Right lung (tissue), 5 donors: ENCODE measurements around the gene MAP3K7. TPM values are rescaled to one million over a fixed set of nuclear protein-coding genes. Genes with fewer than 3 reads are reported as not detected.
"Not testable (repeated sequence)": the region's sequence is repeated elsewhere in the genome, so short reads cannot be mapped to it uniquely, and the experiment has no call there.

Experiments used
- DNase-seq, 2 donors: peaks; one replicate each; pipeline ENCODE4 v3.0.0-alpha.2; 2013
- polyA plus RNA-seq, 5 donors: library from polyadenylated mRNA; unstranded; fragments of 120-200 nt; gene quantifications; one replicate each; pipeline versions ENCODE4 v1.2.1 to v1.2.3, GENCODE V29; 2013; ENCODE audit warnings: inconsistent platforms in 1 of 5, low replicate concordance in 1 of 5; ENCODE audit not compliant: insufficient read length in 5 of 5, insufficient read depth in 1 of 5

MAP3K7 gene
- polyA plus RNA-seq, 5 donors, result 36.5 to 58.5 (median 50.8) TPM

DNA sequence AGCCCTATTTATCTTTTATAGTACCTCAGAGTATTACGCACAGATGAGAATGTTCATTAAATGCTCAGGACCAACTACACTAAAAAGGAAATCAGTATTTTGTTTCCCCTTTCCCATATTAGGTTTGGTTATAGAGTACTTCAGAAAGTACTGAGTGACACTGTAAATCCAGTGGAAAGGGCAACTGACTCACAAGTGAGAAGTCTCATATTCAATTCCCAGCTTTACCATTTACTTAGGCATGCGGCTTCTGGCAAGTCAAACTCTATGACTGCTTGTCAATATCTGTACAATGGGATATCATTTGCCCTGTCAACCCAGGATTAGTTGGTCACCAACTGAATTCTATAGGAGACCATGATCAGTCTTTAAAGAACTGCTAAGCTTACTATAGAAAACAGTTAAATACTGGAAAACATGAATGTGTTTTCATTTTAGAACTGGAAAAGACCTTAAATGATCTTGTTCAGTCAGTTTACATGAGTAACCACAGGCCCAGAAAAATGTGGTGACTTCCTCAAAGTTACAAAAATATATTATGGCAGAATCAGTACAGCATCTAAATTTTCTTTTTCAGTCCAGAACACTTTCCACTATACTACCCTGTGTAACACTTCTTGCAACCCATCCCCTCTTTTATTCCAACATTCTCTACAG lies 3.6 kb downstream of the MAP3K7 start:
- no peak for DNase-seq

DNA sequence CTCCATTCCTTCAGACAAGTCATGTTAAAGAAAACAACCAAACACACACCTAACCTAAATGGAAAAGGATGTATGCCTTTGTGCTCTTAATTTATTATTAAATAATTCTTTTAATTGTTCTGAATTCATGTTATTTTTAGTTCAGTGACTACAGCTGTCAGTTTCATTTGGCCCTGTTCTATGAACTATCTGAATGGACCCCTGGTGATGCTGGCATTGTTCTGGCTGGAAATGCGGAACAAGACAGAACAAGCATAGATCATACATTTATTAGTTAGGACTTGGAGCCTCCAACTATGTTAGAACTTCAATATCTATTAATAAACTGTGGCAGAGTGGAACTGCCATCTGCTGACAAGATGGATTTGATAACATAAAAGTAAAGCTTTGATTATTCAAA lies 5.7 kb downstream of the MAP3K7 start:
- DNase-seq, result no peak

DNA sequence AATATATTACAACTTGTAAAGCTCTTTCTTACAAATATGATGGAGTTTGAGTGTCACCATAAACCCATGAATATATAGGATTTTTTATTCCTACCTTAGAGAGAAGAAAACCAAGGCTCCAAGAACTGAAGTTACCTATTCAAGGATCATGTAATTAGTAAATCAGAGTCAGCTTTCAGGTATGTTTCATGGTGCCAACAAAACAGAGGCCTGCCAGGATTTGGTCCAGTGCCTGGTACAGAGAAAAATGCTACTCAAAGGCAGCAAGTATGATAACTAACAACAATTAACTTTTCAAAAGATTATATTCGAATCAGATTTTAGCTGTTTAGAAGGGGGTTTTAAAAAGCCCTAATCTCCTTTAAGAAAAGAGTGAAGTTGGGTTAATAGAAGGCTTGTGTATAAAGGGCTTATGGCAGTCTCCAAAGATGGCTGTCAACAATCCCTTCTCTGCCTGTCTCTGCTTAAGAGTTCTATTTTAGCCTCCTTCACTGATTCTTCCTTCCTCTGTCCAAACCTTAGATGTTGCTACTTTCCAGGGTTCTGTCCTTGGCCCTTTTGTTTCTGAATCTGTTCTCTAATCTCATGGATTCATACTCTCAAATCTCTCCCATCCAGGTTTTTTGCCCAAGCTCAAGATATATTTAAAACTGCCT lies 7.8 kb downstream of the MAP3K7 start:
- DNase-seq, result no peak

DNA sequence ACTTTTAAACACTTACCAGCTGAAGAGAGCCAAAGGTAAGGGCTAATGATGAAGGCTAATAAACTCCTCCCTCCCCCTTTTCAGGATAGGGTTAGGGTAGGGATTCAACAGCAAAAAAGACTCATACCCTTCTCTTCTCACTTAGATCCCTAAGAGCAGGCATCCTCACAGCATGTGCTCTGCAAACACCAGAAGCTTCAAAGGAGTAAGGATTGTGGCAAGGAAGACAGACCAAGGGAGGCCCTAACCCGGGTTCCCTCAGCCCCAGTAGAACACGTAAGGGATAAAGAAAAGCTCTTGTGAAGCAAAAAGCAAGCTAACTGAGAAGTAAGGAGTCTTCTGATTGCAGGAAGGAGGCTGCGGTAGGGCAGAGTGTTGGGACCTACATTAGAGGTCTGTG lies 11.6 kb downstream of the MAP3K7 start:
- no peak for DNase-seq

DNA sequence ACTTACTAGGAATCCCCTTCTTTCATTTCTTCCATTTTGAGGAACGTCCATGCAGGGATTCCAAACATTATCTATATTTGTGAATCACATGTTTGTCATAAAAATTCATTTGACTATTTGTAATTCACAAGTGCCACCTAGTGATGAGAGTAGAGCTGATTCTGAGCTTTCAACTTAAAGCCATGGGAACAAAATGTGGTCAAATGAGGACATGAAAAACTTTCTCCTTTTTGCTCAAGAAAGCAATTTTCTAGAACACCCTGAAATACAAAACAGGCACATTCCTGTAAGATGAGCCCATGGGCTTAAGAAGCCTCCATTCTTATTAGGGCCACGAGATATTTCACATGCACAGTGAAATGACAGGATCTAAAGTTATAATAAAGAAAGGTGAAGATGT lies 12.3 kb downstream of the MAP3K7 start:
- DNase-seq, result no peak

DNA sequence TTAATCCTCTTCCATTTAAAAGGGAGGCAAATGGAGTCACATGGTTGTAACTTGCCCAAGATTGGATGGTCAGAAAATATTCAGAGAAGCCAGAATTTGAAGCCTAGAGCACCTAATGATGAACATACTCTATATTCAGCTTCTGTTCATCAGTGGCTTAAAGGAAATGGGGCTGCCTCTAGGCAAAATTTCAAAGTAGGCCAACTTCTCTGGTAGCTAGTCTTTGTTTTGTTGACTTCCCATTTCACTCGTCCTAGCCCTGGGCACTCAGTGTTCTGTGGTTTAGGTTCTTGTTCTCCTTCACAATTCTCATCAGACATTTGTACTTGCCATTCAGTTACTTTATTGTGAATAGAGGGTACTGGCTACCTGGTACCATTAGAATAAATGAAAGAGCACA lies 13.2 kb downstream of the MAP3K7 start:
- DNase-seq, result no peak

DNA sequence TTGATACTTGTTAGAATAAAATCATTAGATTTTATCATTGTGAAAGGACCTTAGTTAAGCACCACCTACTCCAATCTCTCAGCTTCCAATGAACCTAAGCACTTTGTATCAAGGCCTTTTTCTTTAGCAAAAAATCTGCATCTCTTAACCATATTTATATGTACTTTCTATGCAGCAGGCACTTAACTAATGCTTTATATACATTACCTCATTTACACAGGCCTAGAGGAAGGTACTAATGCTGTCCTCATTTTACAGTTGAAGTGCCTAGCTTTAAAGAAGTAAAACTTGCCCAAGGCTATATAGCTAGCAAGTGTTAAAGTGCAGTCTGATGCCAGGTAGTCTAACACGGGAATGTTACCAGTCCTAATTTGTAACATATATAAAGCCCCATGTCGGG lies 14.0 kb downstream of the MAP3K7 start:
- no peak for DNase-seq

DNA sequence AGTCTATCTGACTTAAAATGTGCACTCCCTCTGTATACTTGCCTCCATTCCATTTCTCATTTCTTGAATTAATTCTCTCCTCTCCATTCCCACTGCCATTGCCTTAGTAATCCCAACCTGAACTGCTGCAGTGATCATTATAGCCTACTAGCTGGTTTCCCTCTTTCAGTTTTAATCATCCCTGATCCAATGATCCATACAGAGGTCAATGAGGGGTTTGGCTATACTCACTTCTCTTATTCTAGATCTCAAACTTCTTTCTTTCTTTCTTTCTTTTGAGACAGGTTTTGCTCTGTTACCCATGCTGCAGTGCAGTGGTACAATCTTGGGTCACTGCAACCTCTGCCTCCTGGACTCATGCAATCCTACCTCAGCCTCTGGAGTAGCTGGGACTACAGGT lies 17.6 kb downstream of the MAP3K7 start:
- DNase-seq, result no peak

DNA sequence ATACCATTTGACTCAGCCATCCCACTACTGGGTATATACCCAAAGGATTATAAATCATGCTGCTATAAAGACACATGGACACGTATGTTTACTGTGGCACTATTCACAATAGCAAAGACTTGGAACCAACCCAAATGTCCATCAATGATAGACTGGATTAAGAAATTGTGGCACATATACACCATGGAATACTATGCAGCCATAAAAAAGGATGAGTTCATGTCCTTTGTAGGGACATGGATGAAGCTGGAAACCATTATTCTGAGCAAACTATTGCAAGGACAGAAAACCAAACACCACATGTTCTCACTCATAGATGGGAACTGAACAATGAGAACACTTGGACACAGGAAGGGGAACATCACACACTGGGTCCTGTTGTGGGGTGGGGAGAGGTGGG lies 19.2 kb downstream of the MAP3K7 start:
- not testable (repeated sequence) for DNase-seq

DNA sequence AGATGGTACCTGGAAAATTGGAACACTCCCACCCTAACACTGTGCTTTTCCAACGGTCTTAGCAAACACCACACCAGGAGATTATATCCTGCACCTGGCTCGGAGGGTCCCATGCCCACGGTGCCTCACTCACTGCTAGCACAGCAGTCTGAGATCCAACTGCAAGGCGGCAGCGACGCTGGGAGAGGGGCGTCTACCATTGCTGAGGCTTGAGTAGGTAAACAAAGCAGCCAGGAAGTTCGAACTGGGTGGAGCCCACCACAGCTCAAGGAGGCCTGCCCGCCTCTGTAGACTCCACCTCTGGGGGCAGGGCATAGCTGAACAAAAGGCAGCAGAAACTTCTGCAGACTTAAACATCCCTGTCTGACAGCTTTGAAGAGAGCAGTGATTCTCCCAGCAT lies 24.5 kb downstream of the MAP3K7 start:
- not testable (repeated sequence) for DNase-seq

DNA sequence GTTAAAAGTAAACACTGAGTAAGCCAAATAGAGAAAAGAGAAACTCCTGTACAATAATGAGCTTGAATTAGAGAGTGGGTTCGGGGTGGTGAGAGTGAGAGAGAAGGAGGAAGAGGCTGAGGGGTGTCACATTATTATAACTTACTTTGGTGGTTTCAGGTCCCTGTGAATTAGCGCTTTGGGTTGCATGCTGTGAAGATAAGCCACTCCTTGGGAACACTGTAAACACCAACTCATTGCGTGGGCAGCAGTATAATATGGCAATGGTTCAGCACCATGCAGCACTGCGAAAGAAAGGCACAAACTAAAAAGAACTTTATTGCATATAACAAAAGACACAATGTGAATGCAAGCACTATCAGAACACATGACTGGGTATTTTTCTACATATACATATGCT lies 26.9 kb downstream of the MAP3K7 start:
- no peak for DNase-seq

DNA sequence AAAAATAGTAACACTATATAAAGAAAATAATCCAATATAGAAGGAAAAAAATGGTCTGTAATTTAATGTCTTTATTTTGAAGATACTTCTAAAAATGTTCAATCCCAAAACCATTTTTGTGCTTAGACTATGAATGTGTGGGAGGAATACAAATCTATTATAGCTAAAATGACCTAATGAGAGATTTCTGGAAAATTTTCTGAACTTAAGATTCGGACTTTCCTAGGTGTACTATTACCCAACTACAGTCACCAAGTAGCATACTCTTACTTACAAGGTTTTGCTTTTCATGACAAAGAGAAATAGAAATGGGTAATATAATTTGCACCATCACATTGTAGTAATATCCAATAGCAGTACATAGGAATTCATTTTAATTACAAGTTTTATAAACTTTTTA lies 29.9 kb downstream of the MAP3K7 start:
- no peak for DNase-seq

DNA sequence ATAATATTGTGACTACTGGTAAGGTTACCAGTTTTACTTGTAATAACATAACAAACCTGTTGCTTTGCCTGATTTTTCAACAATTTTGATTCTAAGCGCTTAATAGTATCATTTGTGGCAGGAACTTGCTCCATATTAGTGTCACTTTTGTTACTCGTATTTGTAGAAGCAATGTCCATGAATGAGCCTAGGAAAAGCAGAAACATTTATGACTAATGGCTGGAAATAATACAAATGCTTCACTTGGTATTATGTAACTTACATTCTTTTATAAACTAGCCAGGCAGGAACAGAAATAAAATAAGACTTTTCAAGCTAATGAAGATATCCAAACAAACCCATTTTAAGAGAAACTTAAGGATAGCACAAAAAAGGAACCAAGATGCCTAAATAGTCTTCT lies 38.9 kb downstream of the MAP3K7 start:
- no peak for DNase-seq

DNA sequence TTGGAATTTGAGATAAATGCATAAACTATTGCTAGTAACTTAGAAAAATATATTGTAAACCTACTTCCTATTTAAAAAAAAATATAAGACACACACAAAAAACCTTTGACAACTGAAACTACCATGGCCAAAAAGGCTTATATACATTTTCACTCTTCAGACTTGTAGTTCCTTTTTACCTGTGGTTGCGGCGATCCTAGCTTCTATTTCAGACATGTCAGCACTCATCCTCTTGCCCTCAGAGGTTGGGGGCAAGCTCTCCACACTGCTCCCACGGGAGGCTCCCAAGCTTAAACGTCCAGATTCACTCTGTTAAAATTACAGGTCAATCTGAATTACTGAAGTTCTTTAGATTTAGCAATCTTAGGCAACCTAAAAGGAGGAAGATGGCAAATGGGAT lies 39.8 kb downstream of the MAP3K7 start:
- DNase-seq, result no peak

DNA sequence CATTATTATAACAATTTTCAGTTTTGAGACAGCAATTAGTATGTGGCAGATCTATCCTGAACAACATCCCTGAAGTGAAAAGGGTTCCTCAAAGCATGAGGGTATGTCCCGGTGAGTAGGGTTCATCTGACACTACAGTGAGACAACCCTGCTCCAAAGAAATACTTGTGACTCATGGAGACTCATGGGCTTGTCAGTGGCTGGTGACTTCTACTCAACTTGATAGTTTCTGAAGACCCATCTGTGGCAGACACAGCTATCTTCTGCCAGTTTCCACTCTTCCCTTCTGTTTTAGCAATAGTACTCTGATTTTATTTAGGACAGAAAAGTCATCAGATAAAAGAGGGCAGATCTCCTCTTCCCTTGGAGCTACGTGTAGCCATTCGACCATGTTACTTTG lies 41.4 kb downstream of the MAP3K7 start:
- DNase-seq, result no peak

DNA sequence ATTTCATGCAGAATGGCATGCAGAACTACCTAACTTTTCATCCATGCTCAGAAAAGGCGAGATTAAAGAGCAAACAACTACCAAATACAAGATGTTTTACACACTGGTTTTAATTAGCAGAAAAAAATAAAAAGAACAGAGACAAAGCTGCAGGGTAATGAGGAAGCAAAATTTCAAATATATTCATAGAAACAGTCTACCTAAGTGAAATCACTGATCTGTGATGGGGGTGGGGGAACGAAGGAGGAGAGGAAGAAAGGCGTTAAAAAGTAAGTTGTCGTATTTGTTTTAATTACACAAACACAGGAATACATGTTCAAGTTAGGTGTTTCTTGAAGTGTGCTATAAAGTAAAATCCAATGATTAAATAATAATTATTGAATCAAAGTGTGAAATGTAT lies 42.1 kb downstream of the MAP3K7 start:
- no peak for DNase-seq

DNA sequence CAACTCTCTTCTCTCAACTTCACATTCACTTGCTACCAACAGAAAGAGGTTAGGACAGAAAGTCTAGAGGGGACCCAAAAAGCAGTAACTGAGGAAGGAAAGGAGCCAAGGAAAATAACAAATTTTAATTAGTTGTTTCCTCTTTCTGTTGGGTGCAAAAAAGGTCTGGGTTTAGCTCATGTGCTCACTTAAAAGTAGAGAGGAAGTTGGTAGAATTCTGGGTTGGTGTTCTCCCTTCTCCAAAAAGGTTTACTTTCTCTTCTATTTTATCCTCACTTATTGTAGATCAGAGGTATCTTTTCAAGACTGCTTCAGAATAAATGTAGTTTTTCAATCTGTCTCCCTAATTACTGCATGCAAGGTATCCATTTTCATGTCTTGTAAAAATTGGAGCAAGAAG lies 42.8 kb downstream of the MAP3K7 start:
- DNase-seq, result no peak

DNA sequence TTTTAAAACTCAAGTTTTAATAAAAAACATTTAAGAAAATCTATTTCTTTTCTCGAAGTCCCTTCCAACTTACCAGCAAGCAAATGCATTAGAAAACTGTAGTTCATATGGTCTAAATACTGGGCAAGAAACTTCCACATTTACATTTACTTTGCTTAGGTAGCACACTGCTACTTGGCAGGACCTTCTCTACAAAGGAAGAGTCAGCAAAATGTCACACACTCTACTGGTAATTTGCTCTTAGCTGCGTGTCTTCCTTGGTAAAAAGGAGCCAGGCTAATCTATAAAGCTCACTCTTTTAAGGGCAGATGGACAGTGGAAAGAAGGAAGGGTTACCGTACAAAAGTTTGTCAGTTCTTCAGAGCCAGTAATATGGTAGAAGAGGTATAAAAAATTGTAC lies 45.7 kb downstream of the MAP3K7 start:
- no peak for DNase-seq

DNA sequence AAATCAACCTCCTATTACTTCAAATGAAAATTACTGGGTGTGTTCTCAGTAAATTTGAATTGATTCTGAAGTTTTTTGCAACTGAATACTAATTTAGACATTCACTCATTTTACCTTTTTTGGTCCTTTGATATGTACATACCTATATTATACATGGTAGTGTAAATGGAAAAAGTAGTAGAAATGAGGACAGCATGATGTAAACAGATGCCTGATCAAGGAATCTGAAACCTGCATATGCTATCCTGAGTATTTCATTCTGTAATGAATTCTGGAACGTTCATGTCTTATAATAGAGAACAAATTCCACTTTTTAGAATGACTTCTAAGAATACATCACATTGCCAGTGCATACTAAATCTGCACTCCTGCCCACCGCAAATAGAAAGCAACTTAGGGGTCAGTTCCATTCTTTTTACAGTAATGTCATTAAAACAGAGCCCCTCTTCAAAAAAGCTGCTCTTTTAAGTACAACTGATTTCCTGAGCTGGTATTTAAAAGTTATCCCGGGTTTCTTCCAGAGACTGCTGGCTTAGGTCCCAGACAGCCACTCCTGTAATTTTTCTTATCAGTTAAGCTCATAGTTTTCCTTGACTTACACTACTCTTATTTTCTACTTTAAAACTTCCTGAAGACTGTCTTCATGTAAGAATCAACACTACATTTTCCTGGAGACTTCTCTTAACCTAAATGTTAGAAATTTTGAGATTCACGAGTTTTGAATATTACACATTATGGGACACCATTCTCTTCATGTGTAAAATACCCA lies 48.4 kb downstream of the MAP3K7 start:
- DNase-seq, result peak; percentile 8 to 18

DNA sequence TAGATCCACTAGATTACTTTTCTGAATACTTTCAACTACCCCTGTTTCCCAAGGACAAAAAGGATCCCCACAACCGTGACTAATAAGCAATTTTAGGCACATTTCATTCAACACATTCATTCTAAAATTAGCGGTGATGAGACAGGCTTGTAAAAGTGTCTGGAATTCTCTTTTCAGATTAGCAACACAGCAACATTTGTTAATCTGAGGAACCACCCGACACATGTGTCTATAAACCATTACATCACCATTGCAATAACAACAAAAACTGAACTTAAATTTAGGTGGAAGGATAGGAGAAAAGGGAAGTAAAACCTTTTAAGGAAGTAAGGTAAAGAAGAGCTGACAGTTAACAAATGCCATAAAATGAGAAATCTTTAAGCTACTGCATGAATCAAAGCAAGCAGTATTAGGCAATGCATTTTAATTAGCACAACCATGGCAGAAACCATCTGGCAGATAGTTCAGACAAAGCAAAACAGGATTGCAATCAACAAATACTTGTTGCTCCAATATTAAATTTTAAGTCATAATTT lies 49.1 kb downstream of the MAP3K7 start:
- peak in 1 of 2 donors; percentile 2 for DNase-seq

DNA sequence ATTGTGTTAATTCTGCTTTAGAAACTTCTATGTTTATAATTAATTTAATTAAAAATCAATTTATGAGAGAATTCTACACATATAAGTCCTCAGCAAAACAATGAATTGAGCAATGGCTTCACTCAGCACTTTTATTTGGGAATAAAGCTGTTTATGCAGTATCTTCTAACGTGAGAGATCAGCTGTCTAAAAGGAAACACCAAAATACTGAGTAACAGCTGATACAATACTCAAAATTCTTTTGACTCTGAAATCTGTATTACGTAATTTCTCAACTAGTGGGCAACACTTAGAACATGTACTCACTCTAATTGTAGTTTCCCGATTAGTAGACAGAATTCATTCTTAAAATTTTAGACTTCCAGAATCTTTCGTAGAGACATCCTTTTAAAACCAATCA lies 49.8 kb downstream of the MAP3K7 start:
- DNase-seq, result peak; percentile 8 to 9

DNA sequence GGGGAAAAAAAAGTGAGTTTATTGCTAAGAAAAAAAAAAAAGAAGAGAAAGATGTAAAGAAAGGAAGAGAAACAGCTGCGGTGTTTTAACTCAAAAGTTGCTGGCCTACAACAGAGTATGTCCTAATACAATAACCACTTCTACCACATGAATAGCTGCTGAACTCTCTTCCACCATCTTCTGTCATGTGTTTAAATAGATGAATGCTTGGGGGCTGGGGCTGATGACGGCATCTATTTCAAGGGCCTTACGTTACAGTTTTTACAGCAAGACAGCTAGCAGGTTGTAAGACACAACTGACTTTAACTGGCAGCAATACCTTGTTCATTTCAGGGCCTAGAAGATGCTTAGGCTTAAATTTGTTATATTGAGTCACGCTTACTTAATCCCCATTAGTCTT lies 50.4 kb downstream of the MAP3K7 start:
- DNase-seq, result no peak
